Neutrophil (primary cell): Measurements from ENCODE around the gene GJD3.
A peak's percentile ranks its signal among the peaks of the same experiment; 100 is the strongest.

Experiments
- H3K27ac ChIP-seq: fragments of 200-600 bp; sonication (generic); 2 replicates; pipeline ENCODE4 v1.5.1; 2016; ENCODE audit warnings: mild to moderate bottlenecking, moderate library complexity
- H3K27me3 ChIP-seq: fragments of 200-600 bp; sonication (generic); 2 replicates; pipeline ENCODE4 v1.6.0; 2016; ENCODE audit warnings: mild to moderate bottlenecking
- H3K36me3 ChIP-seq: fragments of 200-600 bp; sonication (generic); 2 replicates; pipeline ENCODE4 v1.5.1; 2017
- H3K4me1 ChIP-seq, 2 experiments: fragments of 200-600 bp in 1 of 2; sonication (generic) in 1 of 2; 1 replicate in 1 of 2; 2 replicates in 1 of 2; pipeline versions ENCODE4 v1.5.1 to v1.6.1; 2013 to 2016; ENCODE audit warnings: low read depth in 1 of 2, low read length in 1 of 2, mild to moderate bottlenecking in 1 of 2, moderate library complexity in 1 of 2; ENCODE audit not compliant: control insufficient read depth in 1 of 2, insufficient read depth in 1 of 2
- H3K4me3 ChIP-seq, 2 experiments: fragments of 200-600 bp in 1 of 2; sonication (generic) in 1 of 2; 1 replicate in 1 of 2; 2 replicates in 1 of 2; pipeline ENCODE4 v1.5.1; 2013 to 2016; ENCODE audit warnings: low read depth in 1 of 2, low read length in 1 of 2, mild to moderate bottlenecking in 1 of 2, moderate library complexity in 1 of 2
- H3K9me3 ChIP-seq: fragments of 200-600 bp; sonication (generic); 2 replicates; pipeline ENCODE4 v1.5.1; 2016
- TF ChIP-seq, protein P1 (sequence below): fragments of 200-600 bp; sonication (generic); IDR thresholded peaks from 2 replicates; pipeline ENCODE4 v1.5.1; 2016; ENCODE audit warnings: antibody characterized with exemption

Gene GJD3

DNA sequence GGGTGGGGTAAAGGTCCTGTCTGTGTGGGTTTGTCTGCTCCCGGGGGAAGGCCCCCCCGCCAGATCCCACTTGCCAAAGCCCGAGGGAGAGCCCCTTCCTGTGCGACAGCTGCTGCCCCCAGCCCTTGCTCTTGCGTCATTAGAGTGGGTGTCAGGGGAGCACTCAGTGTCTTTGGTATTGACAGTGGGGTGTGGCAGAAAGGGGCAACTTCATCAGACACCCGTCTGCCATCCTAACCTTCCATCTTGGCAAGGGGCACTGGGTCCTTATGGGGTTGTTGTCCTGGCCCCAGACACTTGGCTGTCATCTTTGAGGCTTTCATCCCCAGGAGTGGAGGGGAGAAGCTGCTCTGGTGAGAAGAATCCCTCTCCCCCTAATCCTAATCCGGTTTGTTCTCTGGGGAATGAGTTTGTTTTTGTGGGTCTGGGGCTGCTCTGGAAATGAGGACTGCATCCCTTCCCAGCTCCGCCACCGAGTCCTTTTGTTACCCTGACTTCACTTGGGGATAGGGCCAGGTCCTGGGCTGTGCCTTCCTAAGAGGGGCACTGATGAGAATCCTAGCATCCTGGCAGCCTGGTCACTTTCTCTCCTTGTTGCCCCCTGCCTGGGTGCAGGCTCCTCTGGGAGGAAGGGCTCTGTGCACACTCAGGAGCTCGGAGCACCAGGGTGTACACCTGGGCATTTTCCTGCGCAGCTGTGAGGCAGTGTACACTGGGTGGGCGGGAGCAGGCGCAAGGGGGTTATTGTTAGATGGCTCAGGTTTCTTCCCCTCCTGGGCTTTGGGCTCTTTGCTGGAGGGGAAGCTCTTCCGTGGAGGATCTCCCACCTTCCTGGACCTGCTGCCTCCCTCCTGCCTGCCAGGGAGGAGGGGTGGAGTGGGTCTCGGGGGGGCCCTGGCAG lies 21.1 kb downstream of the GJD3 start:
- H3K9me3 ChIP-seq, result no peaks in the 10 kb centered on the region
- TF ChIP-seq, protein P1, sequence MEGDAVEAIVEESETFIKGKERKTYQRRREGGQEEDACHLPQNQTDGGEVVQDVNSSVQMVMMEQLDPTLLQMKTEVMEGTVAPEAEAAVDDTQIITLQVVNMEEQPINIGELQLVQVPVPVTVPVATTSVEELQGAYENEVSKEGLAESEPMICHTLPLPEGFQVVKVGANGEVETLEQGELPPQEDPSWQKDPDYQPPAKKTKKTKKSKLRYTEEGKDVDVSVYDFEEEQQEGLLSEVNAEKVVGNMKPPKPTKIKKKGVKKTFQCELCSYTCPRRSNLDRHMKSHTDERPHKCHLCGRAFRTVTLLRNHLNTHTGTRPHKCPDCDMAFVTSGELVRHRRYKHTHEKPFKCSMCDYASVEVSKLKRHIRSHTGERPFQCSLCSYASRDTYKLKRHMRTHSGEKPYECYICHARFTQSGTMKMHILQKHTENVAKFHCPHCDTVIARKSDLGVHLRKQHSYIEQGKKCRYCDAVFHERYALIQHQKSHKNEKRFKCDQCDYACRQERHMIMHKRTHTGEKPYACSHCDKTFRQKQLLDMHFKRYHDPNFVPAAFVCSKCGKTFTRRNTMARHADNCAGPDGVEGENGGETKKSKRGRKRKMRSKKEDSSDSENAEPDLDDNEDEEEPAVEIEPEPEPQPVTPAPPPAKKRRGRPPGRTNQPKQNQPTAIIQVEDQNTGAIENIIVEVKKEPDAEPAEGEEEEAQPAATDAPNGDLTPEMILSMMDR, result no peak
- H3K4me1 ChIP-seq, result peaks cover 75 to 79% of the 10 kb centered on the region in 2 experiments
- peak overlapping the region; percentile 98 for H3K27ac ChIP-seq
- peak overlapping the region; percentile 96 to 99 for H3K4me3 ChIP-seq
- peaks cover 73% of the 10 kb centered on the region for H3K36me3 ChIP-seq
- H3K27me3 ChIP-seq, result no peaks in the 10 kb centered on the region

DNA sequence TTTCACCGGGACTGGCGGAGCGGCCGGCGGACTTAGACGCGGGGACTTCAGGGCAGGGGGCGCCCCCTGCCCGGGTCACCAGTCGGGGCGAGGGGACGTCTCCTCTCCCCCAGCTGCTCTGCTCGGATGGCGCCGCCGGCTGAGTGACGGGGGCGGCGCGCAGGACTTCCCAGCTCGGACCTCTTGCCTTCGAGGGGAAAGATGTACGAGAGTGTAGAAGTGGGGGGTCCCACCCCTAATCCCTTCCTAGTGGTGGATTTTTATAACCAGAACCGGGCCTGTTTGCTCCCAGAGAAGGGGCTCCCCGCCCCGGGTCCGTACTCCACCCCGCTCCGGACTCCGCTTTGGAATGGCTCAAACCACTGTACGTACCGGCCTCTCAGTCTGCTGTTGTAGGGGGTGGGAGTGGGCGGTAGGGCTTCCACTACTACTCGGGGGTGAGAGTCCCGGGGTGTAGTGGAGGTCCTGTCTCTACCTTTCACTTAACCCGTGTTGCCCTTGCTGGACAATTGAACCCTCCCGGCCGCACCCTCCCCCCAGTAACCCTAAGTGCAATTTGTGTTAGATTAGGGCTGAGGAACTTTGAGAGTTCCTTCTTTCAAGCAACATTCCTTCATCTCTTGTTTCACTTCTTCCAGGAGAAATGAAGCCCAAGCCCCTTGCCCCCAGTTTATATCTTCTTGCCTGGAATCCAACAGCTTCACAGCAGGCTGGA lies 21.9 kb downstream of the GJD3 start:
- TF ChIP-seq, protein P1, result no peak
- H3K4me3 ChIP-seq, result peak overlapping the region; percentile 96 to 99
- peaks cover 75 to 80% of the 10 kb centered on the region in 2 experiments for H3K4me1 ChIP-seq
- H3K27ac ChIP-seq, result peak overlapping the region; percentile 98
- H3K9me3 ChIP-seq, result no peaks in the 10 kb centered on the region
- peaks cover 65% of the 10 kb centered on the region for H3K36me3 ChIP-seq
- no peaks in the 10 kb centered on the region for H3K27me3 ChIP-seq

DNA sequence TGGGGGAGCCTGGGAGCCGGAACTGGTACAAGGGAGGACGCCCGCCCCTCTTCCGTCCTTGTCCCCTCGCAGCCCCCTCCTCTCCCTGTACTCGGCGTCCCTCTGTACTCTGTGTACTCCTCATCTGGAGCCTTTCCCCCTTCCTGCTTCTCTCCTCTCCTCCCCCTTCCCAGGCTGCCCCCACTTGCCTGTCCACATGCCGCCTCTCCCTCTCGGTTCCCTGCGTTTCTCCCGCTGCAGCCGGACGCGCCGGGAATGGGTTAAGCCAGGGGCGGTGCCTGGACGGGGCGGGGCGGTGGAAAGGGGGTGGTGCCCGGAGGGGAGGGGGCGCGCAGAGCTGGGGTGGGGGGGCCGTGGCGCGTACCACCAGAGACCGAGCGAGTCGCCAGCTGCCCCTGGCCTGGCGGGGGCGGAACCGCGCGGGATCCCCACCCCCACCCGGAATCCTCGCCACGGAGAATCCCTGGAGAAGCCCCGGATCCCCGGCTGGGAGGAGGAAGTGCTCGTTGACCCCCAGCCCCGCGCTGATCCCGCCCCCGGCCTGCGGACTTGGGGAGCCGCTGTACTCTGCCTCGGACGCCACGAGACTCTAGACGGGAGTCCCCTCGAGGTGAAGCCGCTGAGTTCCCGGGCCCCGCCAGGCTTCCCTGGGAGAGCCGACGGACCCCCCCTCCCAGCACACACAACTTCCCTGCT lies 22.6 kb downstream of the GJD3 start:
- peak overlapping the region; percentile 96 to 99 for H3K4me3 ChIP-seq
- H3K9me3 ChIP-seq, result no peaks in the 10 kb centered on the region
- TF ChIP-seq, protein P1, result no peak
- H3K27me3 ChIP-seq, result no peaks in the 10 kb centered on the region
- peak overlapping the region; percentile 98 for H3K27ac ChIP-seq
- H3K36me3 ChIP-seq, result peaks cover 61% of the 10 kb centered on the region
- H3K4me1 ChIP-seq, result peaks cover 75 to 80% of the 10 kb centered on the region in 2 experiments

DNA sequence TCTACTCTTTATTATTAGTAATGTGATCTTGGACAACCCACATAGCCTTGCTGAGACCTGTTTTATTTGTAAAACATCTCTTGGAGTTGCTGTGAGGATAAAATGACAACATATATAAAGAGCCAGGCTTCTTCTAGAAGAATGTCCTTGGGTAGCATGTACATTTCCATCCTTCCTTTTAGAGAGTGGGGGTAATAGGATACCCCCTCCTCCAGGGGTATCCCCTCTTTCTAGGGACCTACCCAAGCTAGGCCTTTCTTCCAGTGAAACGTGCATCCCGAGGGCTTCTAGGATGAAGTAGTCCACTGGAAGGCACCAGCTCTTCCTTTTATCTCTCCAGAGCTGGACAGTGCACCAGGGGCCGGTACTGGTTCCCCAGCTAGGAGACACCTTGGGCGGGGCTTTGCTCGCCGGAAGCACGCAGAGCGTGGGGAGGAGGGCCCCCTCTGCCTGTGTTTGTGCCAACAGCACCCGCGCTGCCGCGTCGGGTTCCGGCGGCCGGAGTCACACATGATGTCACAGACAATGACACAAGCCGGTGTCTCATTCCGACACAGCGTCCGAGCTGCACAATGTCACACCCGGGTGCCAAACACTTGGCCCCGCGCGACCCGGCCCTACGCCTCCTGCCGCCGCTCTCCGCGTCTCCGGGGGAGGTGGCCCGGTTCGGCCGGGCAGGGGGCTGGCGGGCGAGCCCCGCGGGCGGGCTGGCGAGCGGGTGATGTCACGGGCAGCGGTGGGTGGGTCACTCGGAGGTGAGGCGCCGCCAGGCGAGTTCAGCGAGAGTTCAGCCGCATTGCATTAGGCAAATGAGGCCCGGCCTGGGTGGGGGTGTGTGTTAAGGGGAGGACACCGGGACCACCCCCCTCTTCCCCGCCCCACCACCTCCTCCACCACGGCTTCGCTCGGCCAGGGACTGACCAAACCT lies 23.4 kb downstream of the GJD3 start:
- Histone ChIP-seq H3K9me3 (no peaks in the 10 kb centered on the region), H3K36me3 (peaks cover 55% of the 10 kb centered on the region), H3K27me3 (no peaks in the 10 kb centered on the region), H3K4me3 (peak overlapping the region; percentile 96 to 99), H3K27ac (peak overlapping the region; percentile 98), H3K4me1 (peaks cover 75 to 81% of the 10 kb centered on the region in 2 experiments)
- TF ChIP-seq, protein P1, result peak; percentile 67
